Gastroesophageal sphincter (tissue), 3 donors: Measurements from ENCODE around the gene PPP1R14B.

Source experiments
- EP300 ChIP-seq: sonication (generic); formaldehyde crosslinking; IDR thresholded peaks from one replicate; pipeline ENCODE4 v1.6.1; 2017; ENCODE audit warnings: antibody characterized with exemption, mild to moderate bottlenecking
- POLR2A ChIP-seq, 2 donors: fragments of 450-650 bp; IDR thresholded peaks; one replicate each; pipeline ENCODE4 v1.6.1; 2017; ENCODE audit warnings: antibody characterized with exemption in 2 of 2, mild to moderate bottlenecking in 2 of 2, moderate library complexity in 1 of 2
- POLR2AphosphoS5 ChIP-seq: sonication (generic); formaldehyde crosslinking; IDR thresholded peaks from one replicate; pipeline ENCODE4 v1.6.1; 2017; ENCODE audit warnings: antibody characterized with exemption
- TF ChIP-seq, protein P1 (sequence below), 4 experiments: fragments of 200-600 bp in 2 of 4; fragments of 450-650 bp in 2 of 4; sonication (generic) in 1 of 4; IDR thresholded peaks; one replicate each; pipeline ENCODE4 v1.5.1; 2017 to 2019; ENCODE audit warnings: antibody characterized with exemption in 4 of 4, mild to moderate bottlenecking in 2 of 4, moderate library complexity in 2 of 4

GRCh38 chr11:64225608-64226506 lies 20.9 kb downstream of the PPP1R14B start, which contains the start of the genes NUDT22 and TRPT1:
- TF ChIP-seq EP300 (no peak), POLR2AphosphoS5 (peak; percentile 89), POLR2A (IDR thresholded peaks at IDR 0.05) (peak; percentile 88 to 92)
- TF ChIP-seq, protein P1, sequence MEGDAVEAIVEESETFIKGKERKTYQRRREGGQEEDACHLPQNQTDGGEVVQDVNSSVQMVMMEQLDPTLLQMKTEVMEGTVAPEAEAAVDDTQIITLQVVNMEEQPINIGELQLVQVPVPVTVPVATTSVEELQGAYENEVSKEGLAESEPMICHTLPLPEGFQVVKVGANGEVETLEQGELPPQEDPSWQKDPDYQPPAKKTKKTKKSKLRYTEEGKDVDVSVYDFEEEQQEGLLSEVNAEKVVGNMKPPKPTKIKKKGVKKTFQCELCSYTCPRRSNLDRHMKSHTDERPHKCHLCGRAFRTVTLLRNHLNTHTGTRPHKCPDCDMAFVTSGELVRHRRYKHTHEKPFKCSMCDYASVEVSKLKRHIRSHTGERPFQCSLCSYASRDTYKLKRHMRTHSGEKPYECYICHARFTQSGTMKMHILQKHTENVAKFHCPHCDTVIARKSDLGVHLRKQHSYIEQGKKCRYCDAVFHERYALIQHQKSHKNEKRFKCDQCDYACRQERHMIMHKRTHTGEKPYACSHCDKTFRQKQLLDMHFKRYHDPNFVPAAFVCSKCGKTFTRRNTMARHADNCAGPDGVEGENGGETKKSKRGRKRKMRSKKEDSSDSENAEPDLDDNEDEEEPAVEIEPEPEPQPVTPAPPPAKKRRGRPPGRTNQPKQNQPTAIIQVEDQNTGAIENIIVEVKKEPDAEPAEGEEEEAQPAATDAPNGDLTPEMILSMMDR (IDR thresholded peaks at IDR 0.05) = peak in 2 of 4 experiments; percentile 20 to 56
